GM12878 (cell line): ENCODE measurements around the gene KIF6. TPM values are rescaled to one million over a fixed set of nuclear protein-coding genes. Genes with fewer than 3 reads are reported as not detected.

ENCODE experiments used
- ATAC-seq: fragments of 200-7000 bp; cut with Tn5 transposase; 3 replicates; pipeline ENCODE4 v1.9.1; 2020; ENCODE audit warnings: mild to moderate bottlenecking, moderate library complexity
- BruUV-seq: library from RNA; stranded (reverse); fragments of 400-500 nt; replicated peaks from 2 replicates; lab custom pipeline; 2021; lab: Mats Ljungman, UMichigan
- CTCF ChIA-PET: fragments of 300-600 bp; sonication (Branson Sonifier 250); formaldehyde crosslinking; extraction: SDS; loops from one replicate; lab custom pipeline; 2021; ENCODE audit warnings: inconsistent platforms; lab: Yijun Ruan, JAX
- POLR2A ChIA-PET: fragments of 350-600 bp; formaldehyde crosslinking; extraction: SDS; loops from one replicate; lab custom pipeline; 2021; ENCODE audit warnings: inconsistent platforms; lab: Charles Lee
- RAD21 ChIA-PET: fragments of 300-600 bp; sonication (Branson Sonifier 250); formaldehyde crosslinking; loops from one replicate; lab custom pipeline; 2023; ENCODE audit warnings: antibody characterized with exemption; ENCODE audit not compliant: unreplicated experiment; lab: Charles Lee
- SMC1A ChIA-PET: fragments of 300-600 bp; sonication (Branson Sonifier 250); formaldehyde crosslinking; loops from one replicate; lab custom pipeline; 2023; ENCODE audit not compliant: unreplicated experiment, uncharacterized antibody; lab: Charles Lee
- DNase-seq: peaks from one replicate; pipeline ENCODE4 v3.0.0-alpha.2; 2011; ENCODE audit warnings: low read depth, low spot score
- FAIRE-seq: peaks from 3 replicates; lab custom pipeline; 2011; peaks lifted over from hg19 to GRCh38; lab: Jason Lieb, UNC
- H2AFZ ChIP-seq: 2 replicates; pipeline ENCODE4 v1.6.0; 2011; ENCODE audit warnings: low read depth, low read length, control low read depth; ENCODE audit not compliant: control insufficient read depth
- H3K27ac ChIP-seq: 2 replicates; pipeline ENCODE4 v1.5.1; 2011; ENCODE audit warnings: control low read depth; ENCODE audit not compliant: control insufficient read depth, insufficient read depth
- H3K27me3 ChIP-seq, 2 experiments: replicated peaks in 1 of 2; 2 replicates each; pipeline versions ENCODE4 v1.6.0 to v1.6.1; 2011; ENCODE audit warnings: low read length in 1 of 2; ENCODE audit not compliant: control insufficient read depth in 2 of 2, insufficient read depth in 2 of 2
- H3K36me3 ChIP-seq, 2 experiments: 2 replicates each; pipeline ENCODE4 v1.5.1; 2011; ENCODE audit warnings: low read length in 1 of 2; ENCODE audit not compliant: control insufficient read depth in 2 of 2, insufficient read depth in 2 of 2
- H3K4me1 ChIP-seq: 2 replicates; pipeline ENCODE4 v1.6.1; 2011; ENCODE audit warnings: mild to moderate bottlenecking, low read length, moderate library complexity, mixed read lengths; ENCODE audit not compliant: control insufficient read depth, insufficient read depth
- H3K4me2 ChIP-seq: 2 replicates; pipeline ENCODE4 v1.6.0; 2011; ENCODE audit warnings: control low read depth; ENCODE audit not compliant: control insufficient read depth, insufficient read depth
- H3K4me3 ChIP-seq: fragments of 200-600 bp; sonication (generic); 2 replicates; pipeline ENCODE4 v1.5.1; 2016
- H3K79me2 ChIP-seq: 2 replicates; pipeline ENCODE4 v1.6.0; 2011; ENCODE audit warnings: low read length; ENCODE audit not compliant: control insufficient read depth, insufficient read depth
- H3K9ac ChIP-seq: 2 replicates; pipeline ENCODE4 v1.8.0; 2011; ENCODE audit warnings: low read length, control low read depth, mixed read lengths; ENCODE audit not compliant: control insufficient read depth, insufficient read depth
- H3K9me3 ChIP-seq: replicated peaks from 3 replicates; pipeline ENCODE4 v1.5.1; 2011; ENCODE audit warnings: mild to moderate bottlenecking, low read length; ENCODE audit not compliant: control insufficient read depth, insufficient read depth
- H4K20me1 ChIP-seq: 2 replicates; pipeline ENCODE4 v1.6.0; 2011; ENCODE audit not compliant: control insufficient read depth, insufficient read depth
- BCLAF1 ChIP-seq: fragments of 450-650 bp; IDR thresholded peaks from 2 replicates; pipeline ENCODE4 v1.6.1; 2017; ENCODE audit warnings: antibody characterized with exemption, mild to moderate bottlenecking, moderate library complexity
- EED ChIP-seq: sonication (generic); IDR thresholded peaks from 2 replicates; pipeline ENCODE4 v1.6.1; 2016; ENCODE audit warnings: antibody characterized with exemption, low read depth
- EZH2 ChIP-seq: IDR thresholded peaks from 2 replicates; pipeline ENCODE4 v1.6.1; 2012; ENCODE audit warnings: low read depth, mild to moderate bottlenecking, control low read depth, inconsistent platforms, low read length, borderline replicate concordance; ENCODE audit not compliant: control insufficient read depth
- HCFC1 ChIP-seq: fragments of 150-350 bp; IDR thresholded peaks from 2 replicates; pipeline ENCODE4 v1.6.1; 2014; ENCODE audit warnings: low read length
- KDM1A ChIP-seq: fragments of 200-600 bp; sonication (generic); IDR thresholded peaks from 2 replicates; pipeline ENCODE4 v1.6.1; 2016; ENCODE audit warnings: borderline replicate concordance
- NR2C1 ChIP-seq: fragments of 450-650 bp; IDR thresholded peaks from 2 replicates; pipeline ENCODE4 v1.6.1; 2017; ENCODE audit warnings: antibody characterized with exemption, mild to moderate bottlenecking, moderate library complexity
- PAX5 ChIP-seq: IDR thresholded peaks from 2 replicates; pipeline ENCODE4 v1.6.1; 2011; ENCODE audit warnings: low read depth, low read length, borderline replicate concordance
- SMC3 ChIP-seq: IDR thresholded peaks from 2 replicates; pipeline ENCODE4 v1.6.1; 2011; ENCODE audit warnings: low read length, improper control_type of control experiment, borderline replicate concordance
- STAT3 ChIP-seq: IDR thresholded peaks from 2 replicates; pipeline ENCODE4 v1.6.1; 2011; ENCODE audit warnings: low read depth, low read length, improper control_type of control experiment
- SUZ12 ChIP-seq: fragments of 200-600 bp; sonication (generic); IDR thresholded peaks from one replicate; pipeline ENCODE4 v1.6.1; 2018; ENCODE audit warnings: antibody characterized with exemption, mild to moderate bottlenecking; ENCODE audit not compliant: unreplicated experiment
- TCF7 ChIP-seq: IDR thresholded peaks from 2 replicates; pipeline ENCODE4 v1.6.1; 2014; ENCODE audit warnings: antibody characterized with exemption, borderline replicate concordance
- ZBTB11 ChIP-seq: fragments of 450-650 bp; formaldehyde crosslinking; IDR thresholded peaks from 2 replicates; pipeline ENCODE4 v1.5.0; 2022; ENCODE audit warnings: mild to moderate bottlenecking, missing genetic modification characterization
- WGBS: methylation state at CpG from one replicate; pipeline ENCODE4 v1.1.6; 2016; ENCODE audit warnings: low lambda C conversion rate; ENCODE audit not compliant: insufficient replicate concordance, insufficient coverage; ENCODE audit errors: missing lambda C conversion rate; 5-methylcytosine and 5-hydroxymethylcytosine counted together
- in situ Hi-C: fragments of 300-500 bp; cut with MboI; formaldehyde crosslinking; loops from 9 replicates; pipeline ENCODE4 v1.14.3; 2018; ENCODE audit warnings: mixed read lengths
- intact Hi-C: fragments of 100-400 bp; cut with micrococcal nuclease; formaldehyde crosslinking; loops from one replicate; pipeline ENCODE4 v1.14.2; 2022; ENCODE audit not compliant: unreplicated experiment
- polyA plus RNA-seq, 11 experiments: library from polyadenylated mRNA; depleted of rRNA in 4 of 11; unstranded in 6 of 11; stranded (reverse) in 5 of 11; fragments of >200 nt; fragmentation: Nextera tagmentation in 4 of 11; fragmentation: Illumina TruSeq in 1 of 11; extraction: Ambion mirVana in 4 of 11; extraction: Trizol in 1 of 11; gene quantifications; 1 replicate in 1 of 11; 2 replicates in 10 of 11; pipeline versions ENCODE4 v1.2.1 to v1.2.3, GENCODE V29; 2011 to 2016; ENCODE audit warnings: inconsistent platforms in 2 of 11, missing spikeins in 2 of 11, low read depth in 1 of 11
- total RNA-seq, 4 experiments: library from RNA; depleted of rRNA in 3 of 4; stranded (reverse); fragments of >200 nt in 3 of 4; fragmentation: Illumina TruSeq in 1 of 4; extraction: Trizol in 1 of 4; gene quantifications; 2 replicates each; pipeline versions ENCODE4 v1.2.1 to v1.2.3, GENCODE V29; 2013 to 2021

The KIF6 gene
- total and polyA plus RNA-seq, 10 of the 15 experiments (the other 5 are each of a cell fraction or from before 2014, with no cell fraction given) = 0.09 to 1.0 (median 0.28) TPM

- intact Hi-C loops = no loop called here
- TF ChIP-seq ZBTB11 (CRISPR knock-in tag) (no peak), HCFC1 (no peak), SMC3 (no peak), TCF7 (no peak), NR2C1 (no peak), EZH2 (no peak), BCLAF1 (no peak), STAT3 (no peak), KDM1A (no peak), PAX5 (no peak), EED (no peak), SUZ12 (no peak)
- no TSS peak for BruUV-seq
Measured at GRCh38 chr6:39702265-39702664, 22.9 kb downstream of the KIF6 start.

More at GRCh38 chr6:39702265-39702664, 22.9 kb downstream of the KIF6 start:
- H2AFZ ChIP-seq = no peak overlapping the region
- H3K4me1 ChIP-seq = peaks cover 7% of the 10 kb centered on the region; the same call in 1 of the 2 replicates
- WGBS = 68% methylated on average over 4 of the region's 4 CpGs
- H3K36me3 ChIP-seq = no peaks in the 10 kb centered on the region; a peak in 1 of 4 replicates
- no peak overlapping the region for H3K27ac ChIP-seq
- no peaks in the 10 kb centered on the region for H3K27me3 ChIP-seq
- ChIA-PET POLR2A (interaction anchor here (1.3 kb wide), 1 partner anchor 11 kb away, joined by 3 read pairs; no protein-coding TSS in a partner anchor), RAD21 (interaction anchor here (1.2 kb wide), 1 partner anchor 60 kb away, joined by 4 read pairs; no protein-coding TSS in a partner anchor), CTCF (no interaction called here), SMC1A (interaction anchor here (0.9 to 3.4 kb wide), 4 partner anchors 13 to 209 kb away, joined by 3 to 13 read pairs (median 4); no protein-coding TSS in a partner anchor)
- ATAC-seq (no peak), DNase-seq (no peak), FAIRE-seq (no peak)
- no peak overlapping the region for H3K4me3 ChIP-seq
- no peak overlapping the region for H3K9ac ChIP-seq
- no peaks in the 10 kb centered on the region; the same call in 2 of the 3 replicates for H3K9me3 ChIP-seq
- H4K20me1 ChIP-seq = no peaks in the 10 kb centered on the region
- H3K79me2 ChIP-seq = no peaks in the 10 kb centered on the region
- in situ Hi-C loops = no loop called here
- no peak overlapping the region for H3K4me2 ChIP-seq
